Activated naive CD4-positive, alpha-beta T cell treated with anti-CD3 and anti-CD28 coated beads, Interleukin-2, amount 10 ng/mL, durations not matched to agents 7 days and 5 days (primary cell): ENCODE data around the gene CACNA1S.

ENCODE experiments used
- CTCF ChIA-PET: fragments of 350-600 bp; sonication (Branson Sonifier 250); formaldehyde crosslinking; loops from one replicate; lab custom pipeline; 2021; ENCODE audit warnings: antibody characterized with exemption; lab: Charles Lee
- DNase-seq: peaks from one replicate; pipeline ENCODE4 v3.0.0-alpha.2; 2020
- H3K27ac Mint-ChIP-seq: one replicate; pipeline ENCODE4 v1.8.0; 2021; ENCODE audit warnings: mild to moderate bottlenecking, moderate library complexity, mixed read lengths
- H3K27me3 Mint-ChIP-seq: one replicate; pipeline ENCODE4 v1.8.0; 2021; ENCODE audit warnings: mild to moderate bottlenecking, mixed read lengths
- H3K36me3 Mint-ChIP-seq: one replicate; pipeline ENCODE4 v1.8.0; 2021; ENCODE audit warnings: mixed read lengths
- H3K4me1 Mint-ChIP-seq: one replicate; pipeline ENCODE4 v1.8.0; 2021; ENCODE audit warnings: mixed read lengths
- H3K4me3 Mint-ChIP-seq: one replicate; pipeline ENCODE4 v1.8.0; 2021; ENCODE audit warnings: mild to moderate bottlenecking, moderate library complexity, mixed read lengths
- H3K9me3 Mint-ChIP-seq: one replicate; pipeline ENCODE4 v1.8.0; 2021; ENCODE audit warnings: mixed read lengths

Gene CACNA1S

GRCh38 chr1:201115390-201115937 is 3.2 kb upstream of the CACNA1S start:
- H3K27me3 Mint-ChIP-seq, result peaks cover 81% of the 10 kb centered on the region
- H3K4me3 Mint-ChIP-seq, result no peak overlapping the region
- no peak overlapping the region for H3K27ac Mint-ChIP-seq
- CTCF ChIA-PET, result interaction anchor here (0.9 to 5.0 kb wide), 5 partner anchors 90 to 493 kb away, joined by 3 to 40 read pairs (median 14); no protein-coding TSS in a partner anchor
- H3K4me1 Mint-ChIP-seq, result peaks cover 11% of the 10 kb centered on the region
- DNase-seq, result no peak
- H3K9me3 Mint-ChIP-seq, result no peaks in the 10 kb centered on the region
- no peaks in the 10 kb centered on the region for H3K36me3 Mint-ChIP-seq

- H3K36me3 Mint-ChIP-seq, result no peaks in the 10 kb centered on the region
- no peaks in the 10 kb centered on the region for H3K9me3 Mint-ChIP-seq
- H3K27me3 Mint-ChIP-seq, result peaks cover 72% of the 10 kb centered on the region
- peak; percentile 81 for DNase-seq
- CTCF ChIA-PET, result interaction anchor here (0.6 to 5.0 kb wide), 13 partner anchors 15 to 492 kb away, joined by 3 to 40 read pairs (median 4); no protein-coding TSS in a partner anchor
- no peak overlapping the region for H3K27ac Mint-ChIP-seq
- peaks cover 7% of the 10 kb centered on the region for H3K4me1 Mint-ChIP-seq
- H3K4me3 Mint-ChIP-seq, result peak overlapping the region; percentile 77
Measured at GRCh38 chr1:201114245-201115131, 2.3 kb upstream of the CACNA1S start.

GRCh38 chr1:201113451-201114244 is 1.4 kb upstream of the CACNA1S start:
- CTCF ChIA-PET, result interaction anchor here (0.9 to 5.0 kb wide), 9 partner anchors 25 to 491 kb away, joined by 3 to 40 read pairs (median 5); no protein-coding TSS in a partner anchor
- Mint-ChIP-seq H3K27ac (no peak overlapping the region), H3K4me1 (peaks cover 7% of the 10 kb centered on the region), H3K27me3 (peaks cover 70% of the 10 kb centered on the region), H3K4me3 (peak overlapping the region; percentile 77), H3K36me3 (no peaks in the 10 kb centered on the region), H3K9me3 (no peaks in the 10 kb centered on the region)
- DNase-seq, result no peak

- H3K4me1 Mint-ChIP-seq, result peaks cover 7% of the 10 kb centered on the region
- H3K27ac Mint-ChIP-seq, result no peak overlapping the region
Measured at GRCh38 chr1:201112926-201113325, 700 bp upstream of the CACNA1S start.

GRCh38 chr1:201111672-201112071 is 554 bp downstream of the CACNA1S start:
- Mint-ChIP-seq H3K9me3 (no peaks in the 10 kb centered on the region), H3K27me3 (peaks cover 57% of the 10 kb centered on the region), H3K36me3 (no peaks in the 10 kb centered on the region), H3K4me3 (no peak overlapping the region), H3K27ac (no peak overlapping the region), H3K4me1 (peaks cover 7% of the 10 kb centered on the region)
- CTCF ChIA-PET, result interaction anchor here (1.0 kb wide), 1 partner anchor 26 kb away, joined by 4 read pairs; no protein-coding TSS in a partner anchor
- DNase-seq, result no peak

More at GRCh38 chr1:201112926-201113325, 700 bp upstream of the CACNA1S start:
- Mint-ChIP-seq H3K4me3 (no peak overlapping the region), H3K36me3 (no peaks in the 10 kb centered on the region), H3K27me3 (peaks cover 68% of the 10 kb centered on the region), H3K9me3 (no peaks in the 10 kb centered on the region)
- CTCF ChIA-PET, result interaction anchor here (0.9 to 5.0 kb wide), 5 partner anchors 26 to 491 kb away, joined by 4 to 40 read pairs (median 8); no protein-coding TSS in a partner anchor
- no peak for DNase-seq

- no peaks in the 10 kb centered on the region for H3K36me3 Mint-ChIP-seq
Measured at GRCh38 chr1:201111156-201111555, 1.1 kb downstream of the CACNA1S start.

GRCh38 chr1:201110616-201111015 is 1.6 kb downstream of the CACNA1S start:
- Mint-ChIP-seq H3K36me3 (no peaks in the 10 kb centered on the region), H3K27me3 (peaks cover 47% of the 10 kb centered on the region), H3K9me3 (no peaks in the 10 kb centered on the region), H3K4me3 (no peak overlapping the region), H3K4me1 (peaks cover 7% of the 10 kb centered on the region), H3K27ac (no peak overlapping the region)
- CTCF ChIA-PET, result no interaction called here
- DNase-seq, result no peak

More at GRCh38 chr1:201111156-201111555, 1.1 kb downstream of the CACNA1S start:
- CTCF ChIA-PET, result interaction anchor here (1.0 kb wide), 1 partner anchor 25 kb away, joined by 4 read pairs; no protein-coding TSS in a partner anchor
- H3K9me3 Mint-ChIP-seq, result no peaks in the 10 kb centered on the region
- no peak overlapping the region for H3K4me3 Mint-ChIP-seq
- no peak for DNase-seq
- H3K27me3 Mint-ChIP-seq, result peaks cover 52% of the 10 kb centered on the region
- peaks cover 7% of the 10 kb centered on the region for H3K4me1 Mint-ChIP-seq
- no peak overlapping the region for H3K27ac Mint-ChIP-seq

- no peak for DNase-seq
- CTCF ChIA-PET, result no interaction called here
- Mint-ChIP-seq H3K4me3 (no peak overlapping the region), H3K27me3 (peaks cover 42% of the 10 kb centered on the region), H3K4me1 (peaks cover 7% of the 10 kb centered on the region), H3K36me3 (no peaks in the 10 kb centered on the region), H3K9me3 (no peaks in the 10 kb centered on the region), H3K27ac (no peak overlapping the region)
Measured at GRCh38 chr1:201110138-201110537, 2.1 kb downstream of the CACNA1S start.

GRCh38 chr1:201109651-201110050 is 2.6 kb downstream of the CACNA1S start:
- CTCF ChIA-PET, result interaction anchor here (1.4 kb wide), 1 partner anchor 138 kb away, joined by 4 read pairs; no protein-coding TSS in a partner anchor

GRCh38 chr1:201108614-201109013 is 3.6 kb downstream of the CACNA1S start:
- Mint-ChIP-seq H3K4me3 (no peak overlapping the region), H3K27me3 (peaks cover 28% of the 10 kb centered on the region), H3K9me3 (no peaks in the 10 kb centered on the region), H3K27ac (no peak overlapping the region), H3K36me3 (no peaks in the 10 kb centered on the region), H3K4me1 (no peaks in the 10 kb centered on the region)
- DNase-seq, result no peak
- CTCF ChIA-PET, result interaction anchor here (1.4 kb wide), 1 partner anchor 137 kb away, joined by 4 read pairs; no protein-coding TSS in a partner anchor

More at GRCh38 chr1:201109651-201110050, 2.6 kb downstream of the CACNA1S start:
- DNase-seq, result no peak
- Mint-ChIP-seq H3K4me3 (no peak overlapping the region), H3K36me3 (no peaks in the 10 kb centered on the region), H3K4me1 (peaks cover 5% of the 10 kb centered on the region), H3K27me3 (peaks cover 37% of the 10 kb centered on the region), H3K27ac (no peak overlapping the region), H3K9me3 (no peaks in the 10 kb centered on the region)

- peaks cover 8% of the 10 kb centered on the region for H3K27me3 Mint-ChIP-seq
- no peak overlapping the region for H3K27ac Mint-ChIP-seq
- no peak overlapping the region for H3K4me3 Mint-ChIP-seq
- H3K9me3 Mint-ChIP-seq, result no peaks in the 10 kb centered on the region
- CTCF ChIA-PET, result no interaction called here
- H3K4me1 Mint-ChIP-seq, result no peaks in the 10 kb centered on the region
- DNase-seq, result no peak
- no peaks in the 10 kb centered on the region for H3K36me3 Mint-ChIP-seq
Measured at GRCh38 chr1:201105688-201106087, 6.5 kb downstream of the CACNA1S start.

- Mint-ChIP-seq H3K9me3 (no peaks in the 10 kb centered on the region), H3K4me3 (no peak overlapping the region), H3K4me1 (no peaks in the 10 kb centered on the region), H3K27me3 (peaks cover 8% of the 10 kb centered on the region), H3K27ac (no peak overlapping the region), H3K36me3 (no peaks in the 10 kb centered on the region)
- no peak for DNase-seq
- CTCF ChIA-PET, result no interaction called here
Measured at GRCh38 chr1:201104141-201104540, 8.1 kb downstream of the CACNA1S start.

GRCh38 chr1:201103666-201104065 is 8.6 kb downstream of the CACNA1S start:
- H3K9me3 Mint-ChIP-seq, result no peaks in the 10 kb centered on the region
- H3K4me1 Mint-ChIP-seq, result no peaks in the 10 kb centered on the region
- H3K36me3 Mint-ChIP-seq, result no peaks in the 10 kb centered on the region
- H3K27ac Mint-ChIP-seq, result no peak overlapping the region
- H3K4me3 Mint-ChIP-seq, result no peak overlapping the region
- H3K27me3 Mint-ChIP-seq, result peaks cover 4% of the 10 kb centered on the region
- CTCF ChIA-PET, result no interaction called here
- no peak for DNase-seq
